Body of pancreas (tissue), 4 donors: ENCODE results near the gene DNM3.

Experiments used
- POLR2A ChIP-seq, 3 donors: fragments of 450-650 bp; IDR thresholded peaks; one replicate each; pipeline ENCODE4 v1.6.1; 2016; ENCODE audit warnings: antibody characterized with exemption in 3 of 3, mild to moderate bottlenecking in 2 of 3
- TF ChIP-seq, protein P1 (sequence below), 7 experiments: fragments of 450-650 bp in 4 of 7; fragments of 200-600 bp in 3 of 7; sonication (generic) in 3 of 7; IDR thresholded peaks; one replicate each; pipeline ENCODE4 v1.5.1; 2016 to 2019; ENCODE audit warnings: antibody characterized with exemption in 7 of 7

DNA sequence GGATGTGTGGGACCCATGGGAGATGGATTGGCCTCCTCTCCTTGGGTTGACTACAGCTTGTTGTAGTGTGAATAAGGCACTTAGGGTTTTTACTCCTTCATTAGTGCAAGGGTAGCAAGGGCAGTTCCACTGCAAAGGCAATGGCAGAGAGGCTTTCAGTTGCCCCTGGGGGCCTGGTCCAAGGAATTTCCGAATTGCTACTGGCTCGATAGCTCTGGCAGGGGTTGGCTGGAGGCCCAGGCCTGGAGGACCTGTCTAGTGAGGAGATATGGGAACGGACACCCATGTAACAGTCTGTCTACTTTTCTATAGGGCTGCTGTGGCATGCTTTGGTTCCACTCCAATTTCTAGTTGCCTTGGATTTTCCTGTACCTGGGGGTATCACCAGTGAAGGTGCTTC is 360.3 kb downstream of the DNM3 start:
- TF ChIP-seq, protein P1, sequence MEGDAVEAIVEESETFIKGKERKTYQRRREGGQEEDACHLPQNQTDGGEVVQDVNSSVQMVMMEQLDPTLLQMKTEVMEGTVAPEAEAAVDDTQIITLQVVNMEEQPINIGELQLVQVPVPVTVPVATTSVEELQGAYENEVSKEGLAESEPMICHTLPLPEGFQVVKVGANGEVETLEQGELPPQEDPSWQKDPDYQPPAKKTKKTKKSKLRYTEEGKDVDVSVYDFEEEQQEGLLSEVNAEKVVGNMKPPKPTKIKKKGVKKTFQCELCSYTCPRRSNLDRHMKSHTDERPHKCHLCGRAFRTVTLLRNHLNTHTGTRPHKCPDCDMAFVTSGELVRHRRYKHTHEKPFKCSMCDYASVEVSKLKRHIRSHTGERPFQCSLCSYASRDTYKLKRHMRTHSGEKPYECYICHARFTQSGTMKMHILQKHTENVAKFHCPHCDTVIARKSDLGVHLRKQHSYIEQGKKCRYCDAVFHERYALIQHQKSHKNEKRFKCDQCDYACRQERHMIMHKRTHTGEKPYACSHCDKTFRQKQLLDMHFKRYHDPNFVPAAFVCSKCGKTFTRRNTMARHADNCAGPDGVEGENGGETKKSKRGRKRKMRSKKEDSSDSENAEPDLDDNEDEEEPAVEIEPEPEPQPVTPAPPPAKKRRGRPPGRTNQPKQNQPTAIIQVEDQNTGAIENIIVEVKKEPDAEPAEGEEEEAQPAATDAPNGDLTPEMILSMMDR (IDR thresholded peaks at IDR 0.05), result no peak
- no peak for TF ChIP-seq POLR2A (IDR thresholded peaks at IDR 0.05)
